HG03442 (cell line): ENCODE data around the gene MEGF10.
A peak's percentile ranks its signal among the peaks of the same experiment; 100 is the strongest.

Experiments used
- ATAC-seq: cut with Tn5 transposase; IDR thresholded peaks from one replicate; pipeline ENCODE4 v1.9.1; 2021; ENCODE audit warnings: mild to moderate bottlenecking, moderate library complexity; ENCODE audit not compliant: unreplicated experiment

Gene MEGF10

GRCh38 chr5:127431977-127432585 is 141.5 kb downstream of the MEGF10 start:
- no peak for ATAC-seq

- ATAC-seq = no peak
Measured at GRCh38 chr5:127433526-127433925, 142.9 kb downstream of the MEGF10 start.

- no peak for ATAC-seq
Measured at GRCh38 chr5:127434588-127434987, 144.0 kb downstream of the MEGF10 start.

GRCh38 chr5:127435821-127436220 is 145.2 kb downstream of the MEGF10 start:
- ATAC-seq = no peak

- no peak for ATAC-seq
Measured at GRCh38 chr5:127439644-127440043, 149.0 kb downstream of the MEGF10 start.

- no peak for ATAC-seq
Measured at GRCh38 chr5:127440831-127441230, 150.2 kb downstream of the MEGF10 start.

- ATAC-seq = no peak
Measured at GRCh38 chr5:127441799-127442484, 151.3 kb downstream of the MEGF10 start.

- no peak for ATAC-seq
Measured at GRCh38 chr5:127444171-127444570, 153.6 kb downstream of the MEGF10 start.

- no peak for ATAC-seq
Measured at GRCh38 chr5:127445328-127445727, 154.7 kb downstream of the MEGF10 start.

GRCh38 chr5:127446626-127447025 is 156.0 kb downstream of the MEGF10 start:
- no peak for ATAC-seq

- ATAC-seq = no peak
Measured at GRCh38 chr5:127447827-127448226, 157.2 kb downstream of the MEGF10 start.

GRCh38 chr5:127450046-127450445 is 159.4 kb downstream of the MEGF10 start:
- ATAC-seq = no peak

GRCh38 chr5:127451096-127451495 is 160.5 kb downstream of the MEGF10 start:
- no peak for ATAC-seq

GRCh38 chr5:127452626-127453025 is 162.0 kb downstream of the MEGF10 start:
- ATAC-seq = no peak

GRCh38 chr5:127471211-127471610 is 180.6 kb downstream of the MEGF10 start:
- ATAC-seq = no peak

GRCh38 chr5:127472700-127473099 is 182.1 kb downstream of the MEGF10 start:
- ATAC-seq = no peak

- ATAC-seq = no peak
Measured at GRCh38 chr5:127486471-127486870, 195.9 kb downstream of the MEGF10 start.

GRCh38 chr5:127492854-127493738 is 202.5 kb downstream of the MEGF10 start:
- ATAC-seq = peak; percentile 82

- no peak for ATAC-seq
Measured at GRCh38 chr5:127498548-127498947, 208.0 kb downstream of the MEGF10 start.

- ATAC-seq = no peak
Measured at GRCh38 chr5:127505905-127506304, 215.3 kb downstream of the MEGF10 start.

- ATAC-seq = no peak
Measured at GRCh38 chr5:127506616-127507015, 216.0 kb downstream of the MEGF10 start.
